Osteocyte (in vitro differentiated cells): ENCODE data around the gene KPTN. TPM values are rescaled to one million over a fixed set of nuclear protein-coding genes. Genes with fewer than 3 reads are reported as not detected.

Experiments
- DNase-seq: peaks from one replicate; pipeline ENCODE4 v3.0.0; 2021; ENCODE audit warnings: mixed read lengths; ENCODE audit not compliant: unreplicated experiment; ENCODE audit errors: extremely low spot score
- H3K27ac Mint-ChIP-seq: one replicate; pipeline ENCODE4 v1.8.0; 2021; ENCODE audit warnings: mild to moderate bottlenecking, mixed read lengths; ENCODE audit not compliant: unreplicated experiment
- H3K27me3 Mint-ChIP-seq: one replicate; pipeline ENCODE4 v1.8.0; 2021; ENCODE audit warnings: mixed read lengths; ENCODE audit not compliant: unreplicated experiment
- H3K36me3 Mint-ChIP-seq: one replicate; pipeline ENCODE4 v1.8.0; 2021; ENCODE audit warnings: mixed read lengths; ENCODE audit not compliant: unreplicated experiment
- H3K4me1 Mint-ChIP-seq: one replicate; pipeline ENCODE4 v1.8.0; 2021; ENCODE audit warnings: mixed read lengths; ENCODE audit not compliant: unreplicated experiment
- H3K4me3 Mint-ChIP-seq: one replicate; pipeline ENCODE4 v1.8.0; 2021; ENCODE audit warnings: mild to moderate bottlenecking, moderate library complexity, mixed read lengths; ENCODE audit not compliant: unreplicated experiment
- H3K9me3 Mint-ChIP-seq: one replicate; pipeline ENCODE4 v1.8.0; 2021; ENCODE audit warnings: mixed read lengths; ENCODE audit not compliant: unreplicated experiment
- CTCF ChIP-seq: fragments of 200-600 bp; sonication (generic); IDR thresholded peaks from 2 replicates; pipeline ENCODE4 v1.5.0; 2021; ENCODE audit warnings: antibody characterized with exemption, mild to moderate bottlenecking, moderate library complexity
- total RNA-seq: library from RNA; stranded (reverse); gene quantifications from 2 replicates; pipeline ENCODE4 v1.2.1, GENCODE V29; 2021

KPTN gene
- total RNA-seq, 1 donor from 2014 or later, result 14.5 TPM

GRCh38 chr19:47464675-47465419, 19.2 kb downstream of the KPTN start:
- no peak for TF ChIP-seq CTCF
- Mint-ChIP-seq H3K27me3 (peaks cover 35% of the 10 kb centered on the region), H3K4me3 (no peak overlapping the region), H3K4me1 (no peaks in the 10 kb centered on the region), H3K36me3 (no peaks in the 10 kb centered on the region), H3K27ac (no peak overlapping the region), H3K9me3 (no peaks in the 10 kb centered on the region)
- no peak for DNase-seq

- Mint-ChIP-seq H3K27ac (no peak overlapping the region), H3K4me3 (no peak overlapping the region), H3K4me1 (no peaks in the 10 kb centered on the region), H3K9me3 (no peaks in the 10 kb centered on the region), H3K27me3 (peaks cover 19% of the 10 kb centered on the region), H3K36me3 (no peaks in the 10 kb centered on the region)
- TF ChIP-seq CTCF, result no peak
- no peak for DNase-seq
Observed at GRCh38 chr19:47461876-47462275, 22.1 kb downstream of the KPTN start.

- Mint-ChIP-seq H3K4me1 (no peaks in the 10 kb centered on the region), H3K27ac (no peak overlapping the region), H3K36me3 (no peaks in the 10 kb centered on the region), H3K27me3 (peaks cover 17% of the 10 kb centered on the region), H3K4me3 (no peak overlapping the region), H3K9me3 (peaks cover 11% of the 10 kb centered on the region)
- DNase-seq, result no peak
- no peak for TF ChIP-seq CTCF
Observed at GRCh38 chr19:47459477-47459876, 24.5 kb downstream of the KPTN start.

- no peak for DNase-seq
- TF ChIP-seq CTCF, result no peak
- Mint-ChIP-seq H3K27ac (no peak overlapping the region), H3K27me3 (peaks cover 18% of the 10 kb centered on the region), H3K4me3 (no peak overlapping the region), H3K36me3 (no peaks in the 10 kb centered on the region), H3K9me3 (peaks cover 11% of the 10 kb centered on the region), H3K4me1 (no peaks in the 10 kb centered on the region)
Observed at GRCh38 chr19:47458672-47459071, 25.3 kb downstream of the KPTN start.

GRCh38 chr19:47456721-47457474, 27.1 kb downstream of the KPTN start:
- no peak overlapping the region for H3K4me3 Mint-ChIP-seq
- peaks cover 15% of the 10 kb centered on the region for H3K27me3 Mint-ChIP-seq
- DNase-seq, result no peak
- no peaks in the 10 kb centered on the region for H3K36me3 Mint-ChIP-seq
- H3K9me3 Mint-ChIP-seq, result peaks cover 11% of the 10 kb centered on the region
- no peaks in the 10 kb centered on the region for H3K4me1 Mint-ChIP-seq
- TF ChIP-seq CTCF, result no peak
- no peak overlapping the region for H3K27ac Mint-ChIP-seq
